ENCODE data around the gene ASB4.
"Not testable (repeated sequence)": the region's sequence is repeated elsewhere in the genome, so short reads cannot be mapped to it uniquely, and the experiment has no call there.

Gene ASB4

DNA sequence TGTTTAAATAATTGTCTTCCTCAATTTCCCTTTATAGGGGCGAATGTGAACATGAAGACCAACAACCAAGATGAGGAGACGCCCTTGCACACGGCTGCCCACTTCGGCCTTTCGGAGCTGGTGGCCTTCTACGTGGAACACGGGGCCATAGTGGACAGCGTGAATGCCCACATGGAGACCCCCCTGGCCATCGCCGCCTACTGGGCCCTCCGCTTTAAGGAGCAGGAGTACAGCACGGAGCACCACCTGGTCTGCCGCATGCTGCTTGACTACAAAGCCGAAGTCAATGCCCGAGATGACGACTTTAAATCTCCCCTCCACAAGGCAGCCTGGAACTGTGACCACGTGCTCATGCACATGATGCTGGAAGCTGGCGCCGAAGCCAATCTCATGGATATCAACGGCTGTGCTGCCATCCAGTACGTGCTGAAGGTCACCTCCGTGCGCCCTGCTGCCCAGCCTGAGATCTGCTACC lies 42.1 kb downstream of the ASB4 start:
- DNase-seq = no peak

- no peak for DNase-seq
Observed at GRCh38 chr7:95529701-95530100, 44.0 kb downstream of the ASB4 start.

DNA sequence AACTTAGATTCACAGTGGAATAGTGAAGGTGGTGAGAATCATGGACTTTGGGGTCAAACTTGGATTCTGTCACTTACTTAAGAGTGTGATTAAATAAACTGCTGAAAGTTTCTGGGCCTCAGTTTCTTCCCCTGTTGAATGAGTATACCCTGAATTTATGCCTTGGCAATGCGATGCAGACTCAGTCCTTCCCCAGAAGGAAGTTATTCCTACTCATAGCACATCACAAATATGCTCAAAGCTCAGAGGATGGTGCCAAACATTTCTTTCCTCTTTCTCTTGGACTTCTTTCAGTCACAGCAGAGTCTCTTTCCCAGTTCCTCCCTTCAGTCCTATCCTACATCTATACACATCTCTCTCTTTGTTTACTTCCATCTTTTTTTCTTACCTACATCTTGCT lies 45.1 kb downstream of the ASB4 start:
- no peak for DNase-seq

DNA sequence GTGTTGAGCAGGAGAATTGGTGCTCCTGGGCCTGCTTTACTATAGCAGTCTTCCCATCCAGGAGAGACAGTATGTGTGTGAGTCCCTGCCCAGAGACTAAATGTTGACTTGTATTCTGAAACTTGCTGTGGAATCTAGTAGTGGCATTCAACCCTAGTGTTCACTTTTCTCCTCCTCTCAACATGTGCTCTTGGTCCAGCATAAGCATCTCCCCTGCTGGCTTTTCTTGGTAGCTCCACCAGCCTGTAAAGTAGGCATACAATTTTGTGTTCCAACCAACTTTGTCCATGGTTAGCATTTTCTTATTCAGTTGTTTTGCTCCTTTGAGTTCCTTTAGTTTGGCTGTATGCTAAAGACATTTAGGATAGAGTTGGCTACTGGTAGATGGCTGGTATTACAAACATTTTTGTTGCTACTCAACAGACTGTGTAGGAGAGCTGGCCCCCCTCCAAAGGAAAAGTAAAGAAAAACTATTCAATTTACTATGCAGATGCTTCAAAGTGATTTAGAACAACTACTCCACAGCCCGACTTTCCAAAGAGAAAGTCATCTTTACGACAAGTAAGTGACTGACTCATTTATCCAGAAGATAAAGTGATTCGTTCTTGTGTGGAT lies 46.0 kb downstream of the ASB4 start:
- DNase-seq = no peak

GRCh38 chr7:95534796-95535195 lies 49.1 kb downstream of the ASB4 start:
- DNase-seq = no peak

DNA sequence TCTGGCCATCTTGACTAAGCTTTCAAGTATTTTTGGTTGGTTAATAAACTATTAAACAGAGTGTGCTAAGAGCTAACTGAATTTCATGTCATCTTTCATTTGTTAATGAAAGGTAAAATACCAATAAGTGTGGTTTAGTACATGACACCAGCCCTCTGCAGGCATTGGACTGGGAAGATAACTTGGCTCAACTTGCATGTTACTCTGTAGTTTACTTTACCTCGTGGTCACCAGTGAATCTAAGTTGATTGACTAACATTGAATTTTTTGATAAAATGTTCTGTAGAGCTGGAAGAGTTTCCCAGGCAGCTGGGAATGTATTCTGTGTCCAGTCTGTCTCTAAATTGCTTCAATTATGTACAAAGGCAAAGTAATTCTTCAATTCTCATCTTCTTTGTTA lies 49.9 kb downstream of the ASB4 start:
- DNase-seq = no peak

DNA sequence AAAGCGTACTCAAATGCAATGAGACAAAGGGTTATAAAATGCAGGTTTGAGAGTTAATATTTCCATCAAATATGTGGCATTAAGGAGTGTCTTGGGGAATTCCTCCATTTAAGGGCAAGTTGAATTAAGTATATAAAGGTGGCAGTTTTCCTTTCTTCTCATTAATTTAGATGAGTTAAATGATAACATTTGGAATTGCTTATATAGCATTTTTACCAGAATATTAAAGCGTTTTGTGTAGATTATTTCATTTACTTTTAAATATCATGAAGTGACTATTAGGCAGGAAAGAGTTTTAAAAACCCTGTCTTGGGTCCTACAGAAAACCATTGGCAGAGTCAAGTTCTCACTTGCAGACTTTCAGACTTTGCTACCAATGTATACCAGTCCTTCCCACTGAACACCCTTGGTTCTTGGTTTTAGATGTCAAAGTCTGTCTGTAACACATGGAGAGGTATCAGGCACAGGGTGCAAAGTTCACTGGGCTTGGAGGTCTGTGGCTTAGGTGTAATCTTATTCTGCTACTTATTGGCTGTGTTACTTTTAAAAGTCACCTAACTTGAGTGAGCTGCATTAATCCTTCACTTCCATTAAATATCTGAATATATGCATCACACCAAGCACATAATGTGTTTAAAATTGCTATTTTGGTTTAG lies 51.0 kb downstream of the ASB4 start:
- no peak for DNase-seq

- DNase-seq = no peak
Observed at GRCh38 chr7:95537468-95537867, 51.7 kb downstream of the ASB4 start.

GRCh38 chr7:95539426-95539825 lies 53.7 kb downstream of the ASB4 start:
- DNase-seq = no peak

DNA sequence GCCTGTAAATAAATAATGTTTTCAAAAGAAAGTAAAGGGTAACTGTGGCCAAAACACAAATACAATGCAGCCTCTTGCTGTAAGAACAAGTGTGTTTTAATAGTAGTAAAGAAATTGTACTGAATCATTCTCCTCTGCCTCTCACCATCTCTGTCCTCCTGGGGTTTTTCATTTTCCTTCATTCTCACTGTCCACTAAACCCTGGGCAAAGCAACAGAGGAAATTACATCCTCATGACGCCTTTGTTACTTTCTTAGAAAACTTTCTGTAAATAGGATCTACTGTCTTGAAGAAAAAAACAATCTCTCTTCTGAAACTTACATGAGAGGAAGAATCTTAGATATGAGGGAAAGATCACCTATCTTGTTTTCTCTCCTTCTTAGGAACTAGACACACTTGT lies 54.6 kb downstream of the ASB4 start:
- DNase-seq = no peak

- DNase-seq = no peak
Observed at GRCh38 chr7:95543312-95543711, 57.6 kb downstream of the ASB4 start.

- no peak for DNase-seq
Observed at GRCh38 chr7:95544171-95544570, 58.4 kb downstream of the ASB4 start.

- peak; percentile 88 for DNase-seq
Observed at GRCh38 chr7:95545007-95545615, 59.4 kb downstream of the ASB4 start.

GRCh38 chr7:95545673-95546072 lies 59.9 kb downstream of the ASB4 start:
- DNase-seq = no peak

- DNase-seq = no peak
Observed at GRCh38 chr7:95546647-95547046, 60.9 kb downstream of the ASB4 start.

DNA sequence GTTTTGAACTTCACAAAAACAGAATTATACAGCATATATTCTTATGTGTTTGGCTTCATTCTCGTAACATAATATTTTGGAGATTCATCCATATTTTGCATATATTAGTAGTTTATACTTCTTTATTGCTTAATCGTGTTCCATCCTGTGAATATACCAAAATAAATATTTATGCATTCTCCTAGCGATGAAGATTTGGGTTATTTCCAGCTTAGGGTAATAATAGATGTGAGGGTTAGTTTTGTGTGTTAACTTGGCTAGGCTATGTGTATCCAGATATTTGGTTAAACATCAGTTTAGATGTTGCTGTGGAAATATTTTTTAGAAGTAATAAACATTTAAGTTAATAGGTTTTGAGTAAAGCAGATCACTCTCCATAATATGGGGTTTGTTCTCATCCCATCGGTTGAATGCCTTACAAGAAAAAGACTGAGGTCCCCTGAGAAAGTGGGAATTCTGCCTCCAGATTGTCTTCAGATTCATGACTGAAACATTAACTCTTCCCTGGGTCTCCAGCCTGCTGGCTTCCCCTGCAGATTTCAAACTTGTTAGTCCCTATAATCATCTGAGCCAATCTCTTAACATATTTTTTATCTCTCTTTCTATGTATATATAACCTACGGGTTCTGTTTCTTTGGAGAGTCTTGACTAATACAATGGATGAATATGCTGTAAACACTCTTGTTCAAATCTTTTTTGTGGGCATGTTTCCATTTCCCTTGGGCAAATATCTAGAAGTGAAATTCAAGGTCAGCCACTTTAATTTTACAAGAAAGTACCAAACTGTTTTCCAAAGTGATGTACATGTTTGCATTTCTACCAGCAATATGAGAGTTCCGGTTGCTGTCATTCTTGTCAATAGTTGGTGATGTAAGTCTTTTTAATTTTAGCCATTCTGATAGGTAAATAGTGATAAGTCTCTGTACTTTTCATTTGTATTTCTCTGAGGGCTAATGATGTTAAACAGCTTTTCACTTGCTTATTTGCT lies 61.9 kb downstream of the ASB4 start:
- no peak for DNase-seq

GRCh38 chr7:95549818-95550529 lies 64.2 kb downstream of the ASB4 start:
- peak; percentile 77 for DNase-seq

DNA sequence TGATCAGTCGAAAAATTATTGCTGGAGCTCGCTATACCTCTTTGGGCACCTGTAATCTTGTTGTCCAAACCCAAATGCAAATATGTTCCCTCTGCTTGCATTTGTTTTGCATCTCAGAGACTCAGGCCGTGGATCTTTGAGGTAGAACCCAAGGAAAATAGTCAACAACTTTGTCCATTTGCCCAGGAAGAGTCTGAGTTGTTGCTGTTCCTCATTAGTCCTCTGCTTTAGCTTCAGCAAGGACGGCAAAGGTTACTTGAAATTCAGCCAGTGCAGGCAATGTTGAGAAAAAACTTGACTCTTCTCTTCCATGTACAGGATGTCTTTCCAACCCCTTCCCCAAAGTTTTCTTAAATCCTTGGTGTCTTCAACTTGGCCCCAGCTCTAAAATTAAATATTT lies 64.8 kb downstream of the ASB4 start:
- no peak for DNase-seq

GRCh38 chr7:95552010-95552926 lies 66.5 kb downstream of the ASB4 start:
- not testable (repeated sequence) for DNase-seq

GRCh38 chr7:95553939-95554338 lies 68.2 kb downstream of the ASB4 start:
- no peak for DNase-seq

DNA sequence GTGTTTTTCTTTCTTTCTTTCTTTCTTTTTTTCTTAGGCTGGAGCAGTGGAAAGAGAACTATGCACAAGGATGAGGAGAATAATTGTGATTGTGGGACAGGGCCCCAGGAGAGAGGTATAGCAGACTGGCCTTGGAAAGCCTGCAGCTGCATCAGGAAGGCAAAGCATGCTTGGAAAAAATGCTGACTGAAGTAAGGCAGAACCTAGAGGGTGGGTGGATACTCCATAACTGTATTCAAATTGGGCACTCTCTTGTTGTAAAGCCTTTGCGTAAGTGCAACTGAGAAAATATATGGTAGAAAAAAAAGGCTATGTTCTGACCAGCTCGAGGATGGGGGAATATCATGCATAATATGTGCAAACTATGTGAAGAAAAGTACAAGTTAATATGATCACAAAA lies 71.0 kb downstream of the ASB4 start:
- no peak for DNase-seq
